Upper lobe of left lung (tissue), 6 donors: ENCODE results near the gene MYH9. TPM values are rescaled to one million over a fixed set of nuclear protein-coding genes. Genes with fewer than 3 reads are reported as not detected.

Experiments used
- ATAC-seq, 2 donors: fragments of 200-7000 bp; cut with Tn5 transposase; one replicate each; pipeline ENCODE4 v1.9.1; 2022; ENCODE audit warnings: mild to moderate bottlenecking in 2 of 2, moderate library complexity in 2 of 2; ENCODE audit not compliant: low FRiP score in 2 of 2
- DNase-seq, 2 donors: peaks; one replicate each; pipeline ENCODE4 v3.0.0-alpha.2; 2019 to 2020
- H3K27ac ChIP-seq, 4 donors: fragments of 200-600 bp; sonication (generic); one replicate each; pipeline ENCODE4 v1.5.1; 2016 to 2019
- H3K27me3 ChIP-seq, 4 donors: fragments of 200-600 bp; sonication (generic); one replicate each; pipeline ENCODE4 v1.5.1; 2017 to 2019
- H3K36me3 ChIP-seq, 4 donors: fragments of 200-600 bp; sonication (generic); one replicate each; pipeline ENCODE4 v1.5.1; 2016 to 2019
- H3K4me1 ChIP-seq, 4 donors: fragments of 200-600 bp; sonication (generic); one replicate each; pipeline ENCODE4 v1.5.1; 2018 to 2019
- H3K4me3 ChIP-seq, 4 donors: fragments of 200-600 bp; sonication (generic); one replicate each; pipeline ENCODE4 v1.5.1; 2017 to 2019; ENCODE audit warnings: mild to moderate bottlenecking in 2 of 4, moderate library complexity in 1 of 4
- H3K9me3 ChIP-seq, 4 donors: fragments of 200-600 bp; sonication (generic); one replicate each; pipeline ENCODE4 v1.5.1; 2018 to 2019
- EP300 ChIP-seq, 4 donors: sonication (generic); formaldehyde crosslinking; IDR thresholded peaks; one replicate each; pipeline ENCODE4 v1.5.1; 2017; ENCODE audit warnings: antibody characterized with exemption in 4 of 4, control low read depth in 2 of 4
- POLR2A ChIP-seq, 4 donors: fragments of 450-650 bp; IDR thresholded peaks; one replicate each; pipeline ENCODE4 v1.5.1; 2016 to 2017; ENCODE audit warnings: antibody characterized with exemption in 4 of 4, mild to moderate bottlenecking in 2 of 4
- POLR2AphosphoS5 ChIP-seq, 2 donors: sonication (generic); formaldehyde crosslinking; IDR thresholded peaks; one replicate each; pipeline ENCODE4 v1.5.1; 2017; ENCODE audit warnings: antibody characterized with exemption in 2 of 2
- WGBS, 2 donors: methylation state at CpG; one replicate each; pipeline ENCODE4 v1.1.5; 2017 to 2018; 5-methylcytosine and 5-hydroxymethylcytosine counted together
- total RNA-seq, 6 donors: library from RNA; depleted of rRNA in 4 of 6; stranded (reverse); fragments of >200 nt in 4 of 6; gene quantifications; one replicate each; pipeline versions ENCODE4 v1.1.0 to v1.2.1, GENCODE V29; 2016 to 2021
- TF ChIP-seq, protein P1 (sequence below), 6 experiments: fragments of 450-650 bp in 4 of 6; fragments of 200-600 bp in 2 of 6; sonication (generic) in 2 of 6; IDR thresholded peaks; one replicate each; pipeline ENCODE4 v1.5.1; 2016 to 2019; ENCODE audit warnings: antibody characterized with exemption in 6 of 6
- donor health status: DM: no; HTN: no; CAD: no; lungs with moderate emphysema.
- donor health status: DM: no; HTN: yes; CAD: no; lungs with severe emphysema.

MYH9 gene
- total RNA-seq, 6 donors from 2014 or later = 486 to 925 (median 599) TPM

DNA sequence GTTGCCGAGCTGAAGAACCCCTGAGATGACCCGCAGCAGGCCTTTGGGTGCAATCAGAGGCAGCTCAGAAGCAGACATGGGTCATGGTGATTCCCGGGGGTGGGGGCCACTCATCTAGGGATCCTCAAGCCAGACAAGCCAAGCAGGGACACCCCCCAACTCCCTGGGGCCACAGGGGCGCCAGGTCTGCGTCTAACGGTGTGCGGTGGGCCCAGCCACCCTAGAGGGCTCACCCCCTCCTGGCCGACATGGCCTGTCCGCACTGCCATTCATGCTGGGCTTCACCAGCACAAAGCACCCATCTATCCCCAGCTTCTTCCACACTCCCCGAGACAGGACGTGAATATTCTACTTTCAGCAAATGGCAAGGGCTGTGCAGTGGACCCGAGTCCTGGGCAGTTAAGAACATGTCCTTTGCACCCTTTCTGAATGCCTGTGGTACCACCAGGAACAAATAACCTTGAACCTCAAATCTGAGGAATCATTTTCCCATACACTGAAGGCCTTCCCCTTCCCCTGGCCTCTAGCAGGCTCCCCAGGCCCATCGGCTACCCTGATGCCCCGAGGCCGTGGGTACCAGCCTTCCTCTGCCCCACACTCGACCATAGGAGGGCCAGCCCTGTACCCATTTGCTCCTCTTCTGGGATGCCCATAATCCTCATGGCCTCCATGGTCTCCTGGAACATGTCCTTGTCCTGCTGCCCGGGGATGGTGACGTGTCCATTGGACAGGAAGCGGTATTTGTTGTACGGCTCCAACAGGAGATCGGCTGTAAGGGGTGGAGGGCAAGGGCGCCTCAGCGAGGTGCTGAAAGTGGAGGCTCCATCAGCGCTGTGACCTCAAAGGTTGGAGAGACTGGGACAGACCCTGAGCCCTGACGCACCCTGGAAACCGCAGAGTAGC is 67.9 kb downstream of the MYH9 start:
- H3K4me3 ChIP-seq = no peak overlapping the region
- 86 to 93% methylated on average over 21 to 26 of the region's 26 CpGs for WGBS, 2 donors
- no peak for ATAC-seq
- peaks cover 60 to 96% (median 87%) of the 10 kb centered on the region in 4 donors for H3K36me3 ChIP-seq
- no peaks in the 10 kb centered on the region for H3K9me3 ChIP-seq
- H3K4me1 ChIP-seq = peaks cover 23 to 45% (median 42%) of the 10 kb centered on the region in 4 donors
- no peaks in the 10 kb centered on the region for H3K27me3 ChIP-seq
- H3K27ac ChIP-seq = peak overlapping the region; percentile 25 to 93 (median 90)
- no peak for DNase-seq
- TF ChIP-seq EP300 (IDR thresholded peaks at IDR 0.05) = no peak
- peak; percentile 27 to 53 for TF ChIP-seq POLR2AphosphoS5 (IDR thresholded peaks at IDR 0.05)

DNA sequence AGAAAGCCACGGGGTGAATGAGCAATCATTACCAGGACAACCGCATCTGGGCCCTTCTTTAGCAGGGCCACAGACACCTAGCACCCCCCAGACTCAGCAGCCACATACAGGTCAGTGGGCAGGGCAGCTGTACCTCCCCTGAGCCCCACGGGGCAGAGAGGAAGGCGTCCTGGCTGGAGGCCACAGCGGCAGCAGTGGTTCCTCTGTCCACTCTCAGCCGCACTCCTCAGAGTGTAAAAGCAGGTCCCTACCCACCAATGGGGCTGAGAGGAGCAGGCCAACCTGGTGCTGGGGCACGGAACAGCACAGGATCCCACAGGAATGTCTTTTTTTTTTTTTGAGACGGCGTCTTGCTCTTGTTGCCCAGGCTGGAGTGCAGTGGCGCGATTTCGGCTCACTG is 69.3 kb downstream of the MYH9 start:
- Histone ChIP-seq H3K27me3 (no peaks in the 10 kb centered on the region), H3K27ac (peak overlapping the region in 3 of 4 donors; percentile 28 to 93 (median 91)), H3K9me3 (no peaks in the 10 kb centered on the region), H3K36me3 (peaks cover 71 to 98% (median 91%) of the 10 kb centered on the region in 4 donors), H3K4me1 (peaks cover 9 to 31% (median 28%) of the 10 kb centered on the region in 4 donors), H3K4me3 (no peak overlapping the region)
- ATAC-seq = no peak
- TF ChIP-seq POLR2A (IDR thresholded peaks at IDR 0.05) (no peak), POLR2AphosphoS5 (IDR thresholded peaks at IDR 0.05) (no peak), EP300 (IDR thresholded peaks at IDR 0.05) (no peak)
- TF ChIP-seq, protein P1, sequence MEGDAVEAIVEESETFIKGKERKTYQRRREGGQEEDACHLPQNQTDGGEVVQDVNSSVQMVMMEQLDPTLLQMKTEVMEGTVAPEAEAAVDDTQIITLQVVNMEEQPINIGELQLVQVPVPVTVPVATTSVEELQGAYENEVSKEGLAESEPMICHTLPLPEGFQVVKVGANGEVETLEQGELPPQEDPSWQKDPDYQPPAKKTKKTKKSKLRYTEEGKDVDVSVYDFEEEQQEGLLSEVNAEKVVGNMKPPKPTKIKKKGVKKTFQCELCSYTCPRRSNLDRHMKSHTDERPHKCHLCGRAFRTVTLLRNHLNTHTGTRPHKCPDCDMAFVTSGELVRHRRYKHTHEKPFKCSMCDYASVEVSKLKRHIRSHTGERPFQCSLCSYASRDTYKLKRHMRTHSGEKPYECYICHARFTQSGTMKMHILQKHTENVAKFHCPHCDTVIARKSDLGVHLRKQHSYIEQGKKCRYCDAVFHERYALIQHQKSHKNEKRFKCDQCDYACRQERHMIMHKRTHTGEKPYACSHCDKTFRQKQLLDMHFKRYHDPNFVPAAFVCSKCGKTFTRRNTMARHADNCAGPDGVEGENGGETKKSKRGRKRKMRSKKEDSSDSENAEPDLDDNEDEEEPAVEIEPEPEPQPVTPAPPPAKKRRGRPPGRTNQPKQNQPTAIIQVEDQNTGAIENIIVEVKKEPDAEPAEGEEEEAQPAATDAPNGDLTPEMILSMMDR (IDR thresholded peaks at IDR 0.05) = no peak
- DNase-seq = no peak
- 88 to 93% methylated on average over 9 to 12 of the region's 12 CpGs for WGBS, 2 donors

DNA sequence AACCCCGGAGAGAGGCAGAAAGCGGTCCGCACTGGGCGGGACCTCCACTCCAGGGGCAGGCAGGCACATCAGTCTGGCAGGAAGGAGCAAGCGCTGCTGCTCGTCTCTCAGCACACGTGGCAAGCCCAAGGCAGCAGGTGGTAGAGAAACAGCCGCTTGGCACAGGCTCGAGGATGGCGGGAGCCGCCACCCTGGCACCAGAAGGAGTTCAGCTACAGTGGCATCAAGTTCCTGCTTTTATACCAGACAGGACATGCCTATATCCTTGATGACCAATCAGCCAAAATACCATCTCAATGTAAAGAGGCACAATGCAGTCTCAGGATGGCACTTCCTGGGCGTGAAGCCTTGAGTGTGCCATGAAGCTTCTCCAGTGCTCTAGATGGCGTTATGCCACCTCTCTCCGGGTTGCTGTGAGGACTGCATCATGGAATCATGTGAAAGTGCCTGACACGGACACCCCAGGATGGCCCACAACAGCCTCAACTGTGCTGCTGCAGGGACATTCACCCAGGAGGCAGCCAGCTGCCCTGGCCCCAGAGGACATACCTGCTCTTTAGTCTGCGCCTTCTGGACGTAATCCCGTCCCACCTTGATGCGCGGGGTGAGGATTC is 70.0 kb downstream of the MYH9 start:
- 83 to 86% methylated on average over 16 of the region's 20 CpGs for WGBS, 2 donors
- DNase-seq = no peak
- Histone ChIP-seq H3K4me3 (no peak overlapping the region), H3K27ac (peak overlapping the region in 3 of 4 donors; percentile 28 to 93 (median 33)), H3K36me3 (peaks cover 70 to 98% (median 93%) of the 10 kb centered on the region in 4 donors), H3K9me3 (no peaks in the 10 kb centered on the region), H3K4me1 (peaks cover 3 to 24% (median 21%) of the 10 kb centered on the region in 4 donors), H3K27me3 (no peaks in the 10 kb centered on the region)
- no peak for ATAC-seq
- TF ChIP-seq POLR2A (IDR thresholded peaks at IDR 0.05) (no peak), EP300 (IDR thresholded peaks at IDR 0.05) (no peak), POLR2AphosphoS5 (IDR thresholded peaks at IDR 0.05) (no peak)
- TF ChIP-seq, protein P1 (IDR thresholded peaks at IDR 0.05) = no peak

DNA sequence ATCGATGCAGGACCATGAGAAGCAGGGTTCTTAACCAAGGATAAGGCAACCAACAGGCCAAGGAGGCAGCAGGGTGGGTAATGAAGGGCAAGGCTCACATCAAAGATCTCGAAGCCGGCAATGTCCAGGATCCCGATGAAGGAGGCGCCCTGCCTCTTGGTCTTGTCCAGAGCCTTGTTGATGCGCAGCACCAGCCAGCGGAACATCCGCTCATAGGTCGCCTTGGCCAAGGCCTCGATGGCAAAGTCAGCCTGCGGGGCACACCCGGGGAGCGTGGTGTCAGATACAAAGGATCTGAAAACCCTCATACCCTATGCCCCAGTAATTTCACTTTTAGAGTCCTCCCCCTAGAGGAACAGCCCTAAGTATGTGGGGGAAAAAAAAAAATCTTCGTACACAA is 71.3 kb downstream of the MYH9 start:
- ATAC-seq (no peak), DNase-seq (no peak)
- no peak for TF ChIP-seq EP300 (IDR thresholded peaks at IDR 0.05)
- H3K27me3 ChIP-seq = no peaks in the 10 kb centered on the region
- peak overlapping the region in 1 of 4 donors; percentile 11 for H3K27ac ChIP-seq
- peaks cover 67 to 98% (median 93%) of the 10 kb centered on the region in 4 donors for H3K36me3 ChIP-seq
- no peak overlapping the region for H3K4me3 ChIP-seq
- no peaks in the 10 kb centered on the region for H3K9me3 ChIP-seq
- 94 to 96% methylated on average over 14 of the region's 14 CpGs for WGBS, 2 donors
- H3K4me1 ChIP-seq = peaks cover 0 to 14% (median 13%) of the 10 kb centered on the region in 4 donors

DNA sequence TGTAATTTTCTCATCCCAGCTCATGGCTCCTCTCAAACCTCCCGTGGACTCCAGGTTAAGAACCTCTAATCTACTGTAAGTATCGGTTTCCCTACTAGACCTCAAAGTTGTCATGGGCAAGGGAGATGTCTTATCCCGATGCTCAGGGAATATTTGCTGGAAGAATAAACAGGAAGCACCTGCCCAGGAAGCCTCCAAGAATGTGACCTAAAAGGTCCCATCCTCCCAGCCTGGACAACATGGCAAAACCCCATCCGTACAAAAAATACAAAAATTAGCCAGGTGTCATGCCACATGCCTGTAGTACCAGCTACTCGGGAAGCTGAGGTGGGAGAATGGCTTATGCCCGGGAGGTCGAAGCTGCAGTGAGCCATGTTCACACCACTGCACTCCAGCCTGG is 72.4 kb downstream of the MYH9 start:
- ATAC-seq = no peak
- H3K4me3 ChIP-seq = no peak overlapping the region
- 61 to 68% methylated on average over 7 of the region's 7 CpGs for WGBS, 2 donors
- TF ChIP-seq, protein P1 (IDR thresholded peaks at IDR 0.05) = no peak
- no peak for TF ChIP-seq POLR2A (IDR thresholded peaks at IDR 0.05)
- TF ChIP-seq POLR2AphosphoS5 (IDR thresholded peaks at IDR 0.05) = no peak
- no peak for DNase-seq
- no peaks in the 10 kb centered on the region for H3K27me3 ChIP-seq
- peaks cover 0 to 5% (median 3%) of the 10 kb centered on the region in 4 donors for H3K4me1 ChIP-seq
- H3K9me3 ChIP-seq = no peaks in the 10 kb centered on the region
- H3K36me3 ChIP-seq = peaks cover 63 to 98% (median 93%) of the 10 kb centered on the region in 4 donors
- H3K27ac ChIP-seq = peak overlapping the region in 2 of 4 donors; percentile 36 to 54
